ENCODE measurements around the gene TMEM253.

Gene TMEM253

GRCh38 chr14:21090940-21091663 is 9.8 kb upstream of the TMEM253 start:
- DNase-seq = no peak

- DNase-seq = no peak
Observed at GRCh38 chr14:21091821-21092272, 9.0 kb upstream of the TMEM253 start.

GRCh38 chr14:21092273-21093011 is 8.4 kb upstream of the TMEM253 start:
- peak; percentile 43 for DNase-seq

GRCh38 chr14:21093018-21093417 is 7.8 kb upstream of the TMEM253 start:
- DNase-seq = no peak

GRCh38 chr14:21093769-21094681 is 6.8 kb upstream of the TMEM253 start:
- DNase-seq = no peak

GRCh38 chr14:21095430-21096205 is 5.2 kb upstream of the TMEM253 start:
- no peak for DNase-seq

GRCh38 chr14:21096438-21096837 is 4.4 kb upstream of the TMEM253 start:
- DNase-seq = no peak

GRCh38 chr14:21096978-21097635 is 3.8 kb upstream of the TMEM253 start:
- DNase-seq = no peak

GRCh38 chr14:21097636-21098075 is 3.2 kb upstream of the TMEM253 start:
- peak; percentile 31 for DNase-seq

- DNase-seq = peak; percentile 41
Observed at GRCh38 chr14:21098076-21098891, 2.6 kb upstream of the TMEM253 start, which contains the start of gene ZNF219. Gene ZNF219, minus strand, starts transcription at chr14:21098655. Its CDS starts 5,064 bp downstream, at chr14:21093591.

GRCh38 chr14:21098892-21099595 is 1.8 kb upstream of the TMEM253 start:
- DNase-seq = no peak

- no peak for DNase-seq
Observed at GRCh38 chr14:21099596-21099985, 1.3 kb upstream of the TMEM253 start.

- no peak for DNase-seq
Observed at GRCh38 chr14:21101802-21102413, 1.0 kb downstream of the TMEM253 start.

- DNase-seq = no peak
Observed at GRCh38 chr14:21102521-21103410, 1.9 kb downstream of the TMEM253 start.

- no peak for DNase-seq
Observed at GRCh38 chr14:21103411-21103709, 2.5 kb downstream of the TMEM253 start.

GRCh38 chr14:21103710-21104447 is 3.0 kb downstream of the TMEM253 start:
- peak; percentile 91 for DNase-seq

GRCh38 chr14:21104448-21105060 is 3.7 kb downstream of the TMEM253 start:
- DNase-seq = peak; percentile 90

GRCh38 chr14:21105095-21105494 is 4.2 kb downstream of the TMEM253 start:
- DNase-seq = no peak

Data from NCI-H1436 (cell line).